HG02588 (cell line): ENCODE results near the gene HPCA.
"Not testable (repeated sequence)": the region's sequence is repeated elsewhere in the genome, so short reads cannot be mapped to it uniquely, and the experiment has no call there.

Source experiments
- ATAC-seq: cut with Tn5 transposase; IDR thresholded peaks from one replicate; pipeline ENCODE4 v1.9.1; 2021; ENCODE audit warnings: mild to moderate bottlenecking, moderate library complexity; ENCODE audit not compliant: unreplicated experiment

The HPCA gene

DNA sequence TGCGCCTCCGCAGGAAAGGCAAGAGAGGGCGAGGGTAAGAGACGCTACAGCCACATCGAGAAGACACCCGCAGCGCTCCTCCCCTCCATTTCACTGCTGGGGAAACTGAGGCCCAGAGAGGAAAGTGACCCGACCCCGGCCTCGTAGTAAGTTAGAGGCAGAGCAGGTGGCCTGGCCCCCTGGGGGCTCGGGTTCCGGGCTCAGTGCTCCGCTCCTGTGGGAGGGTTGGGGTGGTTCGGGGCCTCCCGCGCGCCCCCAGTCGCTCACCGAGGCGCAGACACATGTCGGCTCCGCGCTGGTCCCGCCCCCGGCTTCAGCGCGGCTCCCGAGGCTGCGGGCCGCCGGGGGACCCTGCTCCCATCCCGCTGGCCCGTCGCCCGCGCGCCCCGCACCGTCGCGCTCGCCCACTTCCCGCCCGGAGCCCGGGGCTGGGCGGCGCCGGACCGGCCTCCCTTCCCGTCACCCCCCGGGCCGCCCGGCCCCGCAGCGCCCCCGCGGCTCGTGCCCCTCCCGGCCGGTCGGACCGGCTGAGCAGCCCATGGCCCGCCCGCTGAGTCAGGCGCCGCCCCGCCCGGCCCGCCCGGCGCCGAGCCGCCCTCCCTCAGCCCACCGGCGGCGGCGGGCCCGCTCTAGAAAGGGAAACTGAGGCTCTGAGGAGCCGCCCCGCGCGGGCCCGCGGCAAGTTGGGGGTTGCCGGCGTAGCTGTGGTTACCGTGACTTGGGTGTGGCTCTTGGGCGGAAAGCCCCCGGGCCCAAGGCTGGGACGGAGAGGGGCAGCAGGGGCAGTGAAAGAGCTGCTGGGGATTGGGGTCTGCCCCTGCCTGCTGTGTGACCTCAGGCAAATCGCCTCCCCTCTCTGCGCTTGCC, 14.9 kb downstream of the HPCA start, which contains the start of gene TMEM54:
Gene TMEM54, minus strand, starts transcription at position 434 of the 867 bp plus-strand sequence. Its CDS starts 151 bp downstream, at position 283.
- no peak for ATAC-seq

DNA sequence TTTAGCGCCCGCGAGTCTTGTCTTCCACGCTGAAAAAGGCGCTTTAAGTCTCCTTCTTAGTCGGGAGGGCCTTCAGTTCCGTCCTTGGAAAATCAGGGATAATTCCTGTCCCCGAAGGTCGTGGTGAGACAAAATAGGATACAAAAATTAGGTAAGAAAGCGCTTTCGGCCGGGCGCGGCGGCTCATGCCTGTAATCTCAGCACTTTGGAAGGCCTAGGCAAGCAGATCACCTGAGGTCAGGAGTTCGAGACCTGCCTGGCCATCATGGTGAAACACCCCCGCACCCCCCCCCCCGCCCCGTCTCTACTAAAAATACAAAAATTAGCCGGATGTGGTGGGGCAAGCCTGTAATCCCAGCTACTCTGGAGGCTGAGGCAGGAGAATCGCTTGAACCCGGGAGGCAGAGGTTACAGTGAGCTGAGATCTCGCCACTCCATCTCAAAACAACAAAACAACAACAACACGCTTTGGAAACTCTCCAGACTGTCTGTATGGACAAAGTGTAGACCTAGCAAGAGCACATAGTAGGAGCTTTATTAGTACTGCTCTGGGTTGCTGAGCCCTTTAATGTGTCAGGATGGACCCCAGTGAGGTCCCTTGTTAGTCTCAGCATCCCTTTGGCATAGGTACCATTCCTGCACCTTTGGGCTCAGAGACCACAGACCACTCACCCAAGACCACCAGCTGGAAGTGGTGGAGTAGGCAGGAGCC, 15.7 kb downstream of the HPCA start:
- ATAC-seq: no peak

DNA sequence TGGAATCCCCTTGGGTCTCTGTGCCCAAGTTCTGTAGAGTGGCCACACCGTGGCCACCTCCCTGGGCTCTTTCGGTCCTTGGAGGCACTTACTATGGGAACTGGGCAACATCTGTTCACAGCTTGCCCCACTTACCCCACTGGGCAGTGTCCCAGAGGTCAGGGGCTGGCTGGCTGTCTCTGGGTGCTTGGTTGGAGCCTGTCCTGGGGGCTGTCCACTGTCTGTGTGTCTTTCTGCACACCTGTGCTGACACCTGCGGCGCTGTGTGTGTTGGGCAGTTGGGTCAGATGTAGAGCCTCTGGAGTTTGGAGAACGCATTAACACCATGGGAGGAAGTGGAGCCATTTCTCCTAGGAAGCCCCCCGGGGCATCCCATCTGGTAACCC, 16.2 kb downstream of the HPCA start:
- no peak for ATAC-seq

DNA sequence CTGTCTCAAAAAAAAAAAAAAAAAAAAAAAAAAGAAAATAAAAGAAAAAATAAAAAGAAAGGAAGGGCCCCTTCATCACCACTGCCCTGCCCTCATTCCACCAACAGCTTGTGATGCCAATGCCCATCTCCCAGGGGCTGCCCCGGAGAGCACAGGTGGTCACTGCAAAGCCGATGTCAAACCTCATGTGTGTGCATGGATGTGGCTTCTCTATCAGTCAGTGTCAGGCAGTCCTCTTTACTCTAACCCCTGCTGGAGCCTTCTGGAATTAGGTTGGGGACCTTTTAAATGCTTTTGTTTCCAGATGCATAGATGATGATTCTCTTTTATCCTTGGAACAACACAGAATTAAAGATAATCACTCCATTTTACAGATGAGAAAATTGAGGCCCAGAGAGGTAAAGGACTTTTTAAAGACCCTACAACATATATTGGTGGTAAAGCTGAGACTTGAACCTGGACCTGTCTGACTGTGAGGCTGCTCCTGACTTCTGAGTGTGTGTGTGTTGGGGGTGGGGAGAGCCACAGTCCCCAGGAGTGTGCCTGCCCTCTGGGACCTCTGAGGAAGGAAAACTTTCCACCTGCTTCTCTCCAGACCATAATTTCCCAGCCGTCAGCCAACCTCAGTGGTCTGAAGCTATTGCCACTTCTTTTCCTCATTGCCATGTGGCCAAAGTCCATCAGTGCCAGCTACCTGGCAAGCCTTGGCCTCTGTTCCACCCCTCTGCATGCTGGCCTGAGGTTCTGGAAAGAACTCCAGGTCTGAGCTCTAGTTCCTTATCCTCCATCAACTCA, 17.9 kb downstream of the HPCA start:
- ATAC-seq: no peak

DNA sequence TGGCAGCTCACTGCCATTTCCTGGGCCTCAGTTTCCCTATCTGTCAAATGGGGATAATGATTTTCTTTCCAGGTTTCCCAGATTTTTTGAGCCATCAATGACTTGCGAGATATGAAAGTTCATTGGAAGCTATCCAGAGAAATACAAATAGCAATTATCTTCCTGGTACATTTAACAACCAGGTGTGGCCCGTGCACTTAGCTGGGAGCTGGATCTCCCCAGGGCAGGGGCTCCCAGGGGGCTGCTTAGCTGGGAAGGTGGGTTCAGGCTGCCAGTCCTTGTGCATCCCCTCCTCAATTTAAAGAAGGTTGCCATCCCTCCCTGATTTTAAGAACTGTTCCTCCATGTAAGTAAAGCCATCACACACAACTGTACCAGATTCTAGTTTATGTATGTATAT, 18.5 kb downstream of the HPCA start:
- no peak for ATAC-seq

DNA sequence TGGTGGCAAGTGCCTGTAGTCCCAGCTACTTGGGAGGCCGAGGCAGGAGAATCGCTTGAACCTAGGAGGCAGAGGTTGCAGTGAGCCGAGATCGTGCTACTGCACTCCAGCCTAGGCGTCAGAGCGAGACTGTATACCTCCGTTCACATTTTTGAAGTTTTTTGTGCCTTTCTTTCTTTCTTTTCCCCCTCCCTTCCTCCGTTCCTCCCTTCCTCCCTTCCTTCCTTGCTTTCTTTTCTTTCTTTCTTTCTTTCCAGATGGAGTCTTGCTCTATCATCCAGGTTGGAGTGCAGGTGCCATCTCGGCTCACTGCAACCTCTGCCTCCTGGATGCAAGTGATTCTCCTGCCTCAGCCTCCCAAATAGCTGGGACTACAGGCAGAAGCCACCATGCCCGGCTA, 19.3 kb downstream of the HPCA start:
- not testable (repeated sequence) for ATAC-seq

DNA sequence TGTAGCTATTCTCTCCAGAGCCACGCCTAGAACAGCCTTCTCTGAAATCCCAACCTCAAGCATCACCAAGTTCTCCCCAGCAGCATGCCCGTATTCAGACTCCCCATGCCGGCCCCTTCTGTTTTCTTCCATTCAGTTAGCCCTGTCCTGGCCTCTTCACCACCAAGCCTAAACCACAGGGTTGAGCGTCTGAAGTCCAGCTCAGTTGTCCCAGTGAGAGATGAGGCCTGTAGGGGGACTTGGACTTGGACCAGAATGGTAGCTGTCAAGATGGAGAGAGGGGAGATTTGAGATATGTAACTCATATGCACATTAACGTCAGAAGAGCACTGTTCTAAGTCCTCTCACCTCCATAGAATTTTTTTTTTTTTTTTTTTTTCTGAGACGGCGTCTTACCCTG, 20.4 kb downstream of the HPCA start:
- ATAC-seq: no peak

DNA sequence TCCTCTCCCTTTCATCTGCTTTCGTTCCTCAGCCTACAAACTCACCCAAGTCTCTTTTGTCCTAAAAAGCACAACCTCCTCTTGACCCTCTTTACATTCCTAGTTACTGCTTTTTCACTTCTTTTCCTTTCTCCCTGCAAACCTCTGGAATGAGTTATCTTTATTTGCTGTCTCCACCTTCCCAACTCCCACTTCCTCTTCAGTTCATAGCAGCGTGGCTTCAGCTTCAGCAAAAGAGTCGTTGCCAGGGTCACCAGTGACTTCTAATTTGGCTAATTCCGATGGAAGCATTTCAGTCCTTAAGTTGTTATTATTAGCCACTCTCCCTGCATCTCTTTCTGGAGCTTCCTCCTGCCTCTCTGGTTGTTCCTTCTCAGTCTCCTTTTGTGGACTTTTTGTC, 21.1 kb downstream of the HPCA start:
- no peak for ATAC-seq

DNA sequence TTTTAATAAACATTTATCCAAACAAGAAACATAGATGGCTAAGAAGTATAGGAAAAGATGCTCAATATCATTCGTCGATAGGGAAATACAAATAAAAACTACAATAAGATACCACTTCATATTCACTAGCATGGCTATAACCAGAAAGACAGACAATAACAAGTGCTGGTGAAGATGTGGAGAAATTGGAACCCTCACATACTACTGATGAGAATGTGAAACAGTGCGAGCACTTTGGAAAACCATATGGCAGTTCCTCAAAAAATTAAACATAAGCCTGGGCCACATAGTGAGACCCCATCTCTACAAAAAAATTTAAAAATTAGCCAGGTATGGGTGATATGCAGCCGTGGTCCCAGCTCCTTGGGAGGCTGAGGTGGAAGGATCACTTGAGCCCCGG, 24.0 kb downstream of the HPCA start:
- no peak for ATAC-seq

DNA sequence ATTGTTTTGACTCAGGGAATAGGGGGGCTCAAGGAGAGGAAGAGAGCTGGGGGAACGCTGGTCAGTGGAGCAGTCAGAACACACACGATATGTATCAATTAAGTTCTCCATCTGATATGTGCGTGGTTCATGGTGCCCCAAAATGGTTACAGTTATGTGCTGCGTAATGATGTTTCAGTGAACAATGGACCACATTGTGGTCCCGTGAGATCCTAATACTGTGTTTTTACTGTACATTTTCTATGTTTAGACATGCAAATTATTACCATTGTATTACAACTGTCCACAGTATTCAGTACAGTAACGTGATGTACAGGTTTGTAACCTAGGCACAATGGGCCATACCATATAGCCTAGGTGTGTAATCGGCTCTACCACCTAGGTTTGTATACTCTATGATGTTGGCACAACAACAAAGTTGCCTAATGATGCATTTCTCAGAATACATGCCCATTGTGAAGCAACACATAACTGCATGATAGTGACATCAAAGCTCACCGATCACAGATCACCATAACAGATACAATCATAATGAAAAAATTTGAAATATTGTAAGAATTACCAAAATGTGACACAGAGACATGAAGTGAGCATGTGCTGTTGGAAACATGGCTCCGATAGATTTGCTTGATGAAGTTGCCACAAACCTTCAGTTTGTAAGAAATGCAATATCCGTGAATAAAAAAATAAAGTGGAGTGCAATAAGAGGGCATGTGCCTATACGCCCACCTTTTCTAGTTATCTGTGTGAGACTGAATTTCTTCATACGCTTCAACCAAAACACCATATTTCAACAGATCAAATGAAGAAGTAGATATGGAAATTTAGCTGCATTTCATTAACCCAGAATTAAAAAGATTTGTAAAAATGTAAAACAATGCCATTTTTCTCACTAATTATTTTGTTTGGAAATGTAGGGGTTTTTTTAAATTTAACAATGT, 29.7 kb downstream of the HPCA start:
- ATAC-seq: no peak

DNA sequence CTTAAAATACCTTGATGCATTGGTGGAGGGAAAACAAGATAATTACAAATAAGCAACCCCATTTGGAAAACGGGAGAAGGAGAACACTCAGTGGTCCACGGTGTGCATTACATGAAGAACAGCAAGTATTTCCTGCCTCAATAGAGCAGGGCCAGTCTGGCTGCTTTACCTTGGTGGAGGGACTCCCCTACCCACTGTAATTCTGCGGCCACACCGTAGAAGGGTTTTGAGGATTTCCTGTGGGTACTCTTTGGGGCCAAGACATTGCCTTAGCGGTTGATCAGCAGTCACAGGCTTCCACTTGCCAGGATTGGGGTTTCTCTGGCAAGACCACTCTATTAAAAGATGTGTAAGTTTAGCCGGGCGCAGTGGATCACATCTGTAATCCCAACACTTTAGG, 31.2 kb downstream of the HPCA start:
- no peak for ATAC-seq

DNA sequence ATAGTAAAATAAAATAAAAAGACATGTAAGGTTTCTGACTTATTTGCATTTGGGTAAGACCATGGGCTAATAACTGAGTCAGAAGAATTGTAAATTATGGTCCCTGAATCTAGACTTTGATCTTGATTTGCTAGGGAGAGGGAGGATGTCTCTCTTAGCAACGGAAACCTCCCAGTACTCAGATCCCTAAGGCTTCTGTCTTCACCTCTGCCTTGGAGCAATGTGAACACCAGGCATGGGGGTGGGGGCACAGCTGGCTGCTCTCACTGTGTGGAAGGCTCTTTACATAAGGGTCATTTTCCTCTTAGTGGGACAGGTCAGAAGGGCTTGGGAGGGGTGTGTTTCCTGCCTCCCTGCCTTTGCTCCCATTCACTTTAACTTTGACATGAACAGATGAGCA, 31.9 kb downstream of the HPCA start:
- ATAC-seq: no peak

DNA sequence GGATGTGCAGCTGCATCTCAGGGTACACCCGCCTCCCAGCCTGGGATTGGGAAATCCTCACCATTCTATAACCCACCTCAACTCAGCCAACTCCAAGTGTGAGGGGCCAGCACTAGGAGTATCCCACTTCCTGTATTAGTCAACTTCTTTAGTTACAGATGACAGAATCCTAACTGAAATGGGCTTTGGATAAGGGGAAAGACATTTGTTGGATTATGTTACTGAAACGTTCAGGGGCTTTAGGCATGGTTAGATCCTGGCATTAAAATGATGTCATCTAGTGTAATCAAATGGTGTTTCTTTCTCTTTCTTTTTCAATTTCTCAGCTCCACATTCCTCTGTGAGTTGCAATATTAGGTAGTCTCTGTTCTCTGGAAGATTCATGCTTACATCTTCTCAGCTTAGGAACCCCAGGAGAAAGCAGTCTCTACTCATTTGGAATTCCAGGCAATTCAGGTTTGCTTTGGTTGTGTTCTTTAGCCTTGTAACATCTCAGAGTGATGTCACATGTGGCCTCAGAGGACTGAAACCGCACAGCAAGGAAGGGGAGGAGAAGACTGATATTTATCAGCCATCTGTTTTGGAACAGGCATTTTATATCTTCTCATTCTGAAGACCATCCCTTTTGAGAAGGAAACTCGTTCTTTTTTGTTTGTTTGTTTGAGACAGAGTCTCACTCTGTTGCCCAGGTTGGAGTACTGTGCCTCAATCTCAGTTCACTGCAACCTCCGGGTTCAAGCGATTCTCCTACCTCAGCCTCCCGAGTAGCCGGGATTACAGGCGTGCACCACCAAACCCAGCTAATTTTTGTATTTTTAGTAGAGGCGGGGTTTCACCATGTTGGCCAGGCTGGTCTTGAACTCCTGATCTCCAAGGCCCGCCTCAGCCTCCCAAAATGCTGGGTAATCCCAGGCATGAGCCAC, 33.8 kb downstream of the HPCA start:
- no peak for ATAC-seq

DNA sequence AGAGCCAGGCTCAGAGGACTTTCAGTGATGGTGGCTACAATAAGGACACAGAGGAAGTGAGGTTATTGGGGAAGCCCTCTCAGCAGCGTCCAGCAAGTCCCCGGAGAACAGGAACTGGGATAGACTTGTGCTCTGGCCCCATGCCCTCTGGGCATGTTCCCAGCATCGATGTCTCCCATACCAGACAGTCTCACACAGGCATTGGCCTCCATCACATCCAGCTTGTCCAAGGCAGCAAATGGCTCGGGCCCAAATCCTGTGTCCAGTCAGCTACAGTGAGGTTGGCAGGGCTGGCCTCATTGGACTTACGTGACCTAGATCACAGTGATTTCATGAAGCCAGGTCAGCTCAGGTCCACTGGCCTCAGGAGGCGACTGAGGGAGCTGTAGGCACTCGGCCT, 34.5 kb downstream of the HPCA start:
- no peak for ATAC-seq

DNA sequence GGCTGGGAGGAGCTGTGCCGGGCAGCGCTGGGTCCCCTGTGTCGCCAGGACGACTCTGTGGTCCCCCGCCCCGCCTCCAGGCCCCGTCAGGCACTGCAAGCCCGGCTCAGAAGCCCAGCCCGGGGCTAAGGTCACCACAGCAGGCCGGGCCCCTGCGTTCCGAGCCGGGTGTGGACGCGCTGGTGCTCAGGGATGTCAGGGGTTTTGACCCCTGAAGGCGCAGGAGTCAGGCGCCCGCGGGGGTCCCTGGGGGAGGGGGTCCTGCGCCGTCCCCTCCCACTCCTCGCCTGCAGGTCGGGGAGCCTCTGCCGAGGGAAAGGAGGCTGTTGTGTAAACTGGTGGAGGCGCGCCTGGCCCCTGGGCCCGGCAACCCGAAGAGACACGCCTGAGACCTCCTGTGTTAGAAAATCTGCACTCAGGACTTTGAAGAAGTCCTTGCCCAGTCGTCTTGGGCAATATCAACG, 38.6 kb downstream of the HPCA start:
- no peak for ATAC-seq

DNA sequence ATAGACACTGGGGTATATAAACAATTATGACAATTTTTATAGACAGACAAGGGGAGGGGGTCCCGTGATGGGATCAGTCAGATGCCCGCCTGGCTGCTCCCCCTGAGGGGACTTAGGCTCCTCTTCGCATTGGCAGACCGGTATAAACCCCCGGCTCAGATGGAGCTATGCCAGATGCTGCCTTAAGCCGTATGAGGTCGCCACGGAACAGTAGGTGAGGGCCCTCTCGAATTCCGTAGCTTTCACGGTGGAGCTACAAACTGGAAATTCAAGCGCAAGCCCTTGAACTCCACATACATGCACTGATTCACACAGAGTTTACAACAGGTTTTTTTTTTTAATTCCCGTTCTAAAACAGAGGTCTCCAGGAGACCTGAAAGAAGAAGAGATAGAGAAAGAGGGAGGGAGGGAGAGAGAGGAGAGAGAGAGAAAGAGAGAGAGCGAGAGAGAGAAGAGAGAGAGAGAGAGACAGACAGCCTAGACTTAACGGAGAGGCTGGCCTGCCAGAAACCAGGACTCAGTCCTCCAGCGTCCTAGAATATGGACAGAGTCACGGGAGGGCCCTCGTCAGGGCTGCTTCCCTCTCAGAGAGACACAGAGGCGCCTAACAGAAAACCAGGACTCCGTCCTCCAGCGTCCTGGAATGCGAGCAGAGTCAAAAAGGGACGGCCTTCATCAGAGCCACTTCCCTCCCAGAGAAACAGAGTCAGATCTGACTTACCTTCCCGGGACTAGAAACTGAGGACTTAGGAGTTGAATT, 39.3 kb downstream of the HPCA start:
- ATAC-seq: no peak

DNA sequence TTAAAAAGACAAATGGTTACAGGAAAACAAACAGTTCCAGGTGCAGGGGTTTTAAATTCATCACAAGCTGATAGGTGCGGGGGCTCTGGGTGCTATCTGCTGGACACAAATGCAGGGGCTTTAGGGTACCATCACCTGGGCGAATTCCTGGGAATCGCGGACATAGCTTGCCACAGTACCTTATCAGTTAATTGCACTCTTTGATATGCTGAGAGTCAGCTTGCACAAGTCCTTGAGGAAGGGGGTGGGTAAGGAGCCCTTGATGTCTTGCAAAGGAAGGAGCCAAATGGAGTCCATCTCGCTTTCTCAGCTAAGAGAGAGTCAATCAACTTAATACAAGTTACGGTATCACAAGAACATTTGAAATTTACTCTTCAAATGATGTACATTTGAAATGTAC, 40.3 kb downstream of the HPCA start:
- ATAC-seq: no peak

DNA sequence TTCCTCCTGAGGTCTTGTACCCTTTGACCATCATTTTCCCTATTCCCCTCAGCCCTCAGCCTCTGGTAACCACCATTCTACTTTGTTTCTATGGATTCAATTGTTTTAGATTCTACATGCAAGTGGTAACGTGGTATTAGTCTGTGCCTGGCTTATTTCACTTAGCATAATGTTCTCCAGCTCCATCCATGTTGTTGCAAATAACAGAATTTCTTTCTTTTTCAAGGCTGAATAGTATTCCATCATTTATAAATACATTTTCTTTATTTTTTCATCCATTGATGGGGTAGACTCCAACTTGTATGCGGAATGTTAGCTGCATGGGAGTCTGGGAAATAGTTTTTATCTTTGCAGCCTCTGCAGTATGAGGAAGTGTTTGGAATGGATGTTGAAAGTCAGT, 41.1 kb downstream of the HPCA start:
- no peak for ATAC-seq

DNA sequence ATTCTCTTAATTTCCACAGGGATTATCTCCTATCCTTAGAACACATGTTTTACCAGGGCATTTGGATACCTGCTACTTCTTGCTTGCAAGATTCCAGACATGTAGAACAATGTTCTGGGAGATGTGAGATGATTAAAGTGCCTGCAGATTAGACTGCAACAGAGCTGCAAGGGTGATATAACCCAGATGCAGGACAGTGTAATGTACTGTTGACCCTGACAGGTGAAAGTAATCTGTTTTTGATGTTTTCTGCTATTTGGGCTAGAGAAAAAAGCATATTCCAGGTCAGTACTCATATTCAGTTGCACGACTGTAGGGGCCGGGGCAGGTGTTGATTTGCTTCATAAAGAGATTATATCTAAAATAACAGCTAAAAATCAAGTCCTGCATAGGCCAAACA, 42.0 kb downstream of the HPCA start:
- ATAC-seq: no peak
